ENCODE results near the gene LRP5. TPM values are rescaled to one million over a fixed set of nuclear protein-coding genes. Genes with fewer than 3 reads are reported as not detected.
A peak's percentile ranks its signal among the peaks of the same experiment; 100 is the strongest.

LRP5 gene
- polyA plus RNA-seq, 1 donor (not counting 4 experiments of a cell fraction or from before 2014, with no cell fraction given), result 6.6 TPM

DNA sequence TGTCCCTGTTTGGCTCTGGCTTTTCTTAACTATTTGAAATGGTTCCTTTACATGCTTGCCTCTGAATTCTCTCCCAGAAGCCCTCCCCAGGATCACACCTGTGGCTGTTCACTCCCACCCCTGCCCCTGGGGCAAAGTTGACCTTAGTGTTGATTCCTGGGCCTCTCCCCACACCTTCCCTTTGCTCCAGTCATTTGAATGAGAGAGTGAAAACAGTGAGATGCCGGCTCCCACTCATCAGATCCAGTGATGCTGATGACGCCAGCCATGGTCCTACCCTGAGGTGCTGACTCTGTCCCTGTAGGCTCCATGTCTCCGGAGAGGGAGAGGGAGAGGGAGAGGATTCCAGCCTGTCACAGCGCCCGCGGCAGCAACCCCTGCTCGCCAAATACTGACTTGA is 40.7 kb downstream of the LRP5 start:
- TF ChIP-seq EZH2 (IDR thresholded peaks at IDR 0.05; ENCODE audit: low read length), result no peak
- TF ChIP-seq, protein P1, sequence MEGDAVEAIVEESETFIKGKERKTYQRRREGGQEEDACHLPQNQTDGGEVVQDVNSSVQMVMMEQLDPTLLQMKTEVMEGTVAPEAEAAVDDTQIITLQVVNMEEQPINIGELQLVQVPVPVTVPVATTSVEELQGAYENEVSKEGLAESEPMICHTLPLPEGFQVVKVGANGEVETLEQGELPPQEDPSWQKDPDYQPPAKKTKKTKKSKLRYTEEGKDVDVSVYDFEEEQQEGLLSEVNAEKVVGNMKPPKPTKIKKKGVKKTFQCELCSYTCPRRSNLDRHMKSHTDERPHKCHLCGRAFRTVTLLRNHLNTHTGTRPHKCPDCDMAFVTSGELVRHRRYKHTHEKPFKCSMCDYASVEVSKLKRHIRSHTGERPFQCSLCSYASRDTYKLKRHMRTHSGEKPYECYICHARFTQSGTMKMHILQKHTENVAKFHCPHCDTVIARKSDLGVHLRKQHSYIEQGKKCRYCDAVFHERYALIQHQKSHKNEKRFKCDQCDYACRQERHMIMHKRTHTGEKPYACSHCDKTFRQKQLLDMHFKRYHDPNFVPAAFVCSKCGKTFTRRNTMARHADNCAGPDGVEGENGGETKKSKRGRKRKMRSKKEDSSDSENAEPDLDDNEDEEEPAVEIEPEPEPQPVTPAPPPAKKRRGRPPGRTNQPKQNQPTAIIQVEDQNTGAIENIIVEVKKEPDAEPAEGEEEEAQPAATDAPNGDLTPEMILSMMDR (optimal IDR thresholded peaks at IDR 0.05 in 1 of 3, IDR thresholded peaks at IDR 0.05 in 1 of 3, conservative IDR thresholded peaks at IDR 0.05 in 1 of 3; ENCODE audit: extremely low read depth in 1 of 3, insufficient read depth in 2 of 3, low read length in 3 of 3), result no peak
- H3K27ac ChIP-seq (ENCODE audit: control insufficient read depth, insufficient read depth, low read length), result no peak overlapping the region
- H3K4me3 ChIP-seq (ENCODE audit: control insufficient read depth in 2 of 3, extremely low read depth in 1 of 3, insufficient read depth in 2 of 3, low read depth in 1 of 3, low read length in 3 of 3), result no peak overlapping the region
- no peaks in the 10 kb centered on the region for H4K20me1 ChIP-seq (ENCODE audit: control insufficient read depth, extremely low read depth, insufficient read depth, low read length)
- dilution Hi-C loops (cut with MboI; ENCODE audit: extremely low pct_ligation_motif_present, low sequenced_read_pairs), result no loop called here
- H3K4me1 ChIP-seq (ENCODE audit: control insufficient read depth, extremely low read depth, insufficient read depth, low read length), result peaks cover 18% of the 10 kb centered on the region
- no peak overlapping the region for H3K9ac ChIP-seq (ENCODE audit: control insufficient read depth, extremely low read depth, insufficient read depth, low read length)
- peaks cover 0 to 4% of the 10 kb centered on the region in 2 experiments for H3K36me3 ChIP-seq (ENCODE audit: control insufficient read depth in 2 of 2, extremely low read depth in 1 of 2, insufficient read depth in 2 of 2, low read length in 2 of 2)
- H3K4me2 ChIP-seq (ENCODE audit: control insufficient read depth, extremely low read depth, insufficient read depth, low read depth, low read length), result no peak overlapping the region
- no peak overlapping the region for H2AFZ ChIP-seq (ENCODE audit: control insufficient read depth, low read length)
- H3K9me3 ChIP-seq (ENCODE audit: control insufficient read depth, low read depth, low read length), result no peaks in the 10 kb centered on the region
- no peaks in the 10 kb centered on the region for H3K27me3 ChIP-seq (ENCODE audit: control insufficient read depth, extremely low read depth, insufficient read depth, low read length)
- peaks cover 2% of the 10 kb centered on the region for H3K9me1 ChIP-seq (ENCODE audit: control insufficient read depth, extremely low read depth, insufficient read depth, low read length)
- H3K79me2 ChIP-seq (ENCODE audit: control insufficient read depth, insufficient read depth, low read length), result peaks cover 8% of the 10 kb centered on the region
- FAIRE-seq (no peak), DNase-seq (ENCODE audit: low read depth, low spot score) (no peak)

DNA sequence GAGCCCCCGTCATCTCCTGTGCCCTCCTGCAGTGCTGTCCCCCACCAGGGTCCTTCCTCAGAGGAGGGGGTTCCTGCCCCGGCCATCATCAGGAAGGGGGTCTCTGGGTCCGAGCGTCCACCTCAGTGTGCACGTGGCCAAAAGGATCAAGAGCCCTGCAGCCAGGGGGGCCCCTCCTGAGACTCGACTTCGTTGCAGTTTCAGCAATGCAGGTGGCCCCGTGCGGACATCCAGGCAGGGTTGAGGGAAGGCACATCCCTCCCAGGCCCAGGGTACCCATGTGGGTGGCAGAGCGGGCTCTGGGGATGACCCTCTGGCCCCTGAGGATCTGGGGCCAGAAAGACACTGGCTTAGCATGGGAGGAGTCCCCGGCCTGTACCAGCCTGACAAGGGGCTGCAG is 41.3 kb downstream of the LRP5 start:
- dilution Hi-C loops (cut with MboI; ENCODE audit: extremely low pct_ligation_motif_present, low sequenced_read_pairs), result no loop called here
- no peak for FAIRE-seq
- H2AFZ ChIP-seq (ENCODE audit: control insufficient read depth, low read length), result no peak overlapping the region

More for the DNA sequence above, 41.3 kb downstream of the LRP5 start:
- no peak for DNase-seq (ENCODE audit: low read depth, low spot score)
- Histone ChIP-seq H3K4me1 (ENCODE audit: control insufficient read depth, extremely low read depth, insufficient read depth, low read length) (peaks cover 18% of the 10 kb centered on the region), H3K4me3 (ENCODE audit: control insufficient read depth in 2 of 3, extremely low read depth in 1 of 3, insufficient read depth in 2 of 3, low read depth in 1 of 3, low read length in 3 of 3) (no peak overlapping the region), H3K9me3 (ENCODE audit: control insufficient read depth, low read depth, low read length) (no peaks in the 10 kb centered on the region), H3K79me2 (ENCODE audit: control insufficient read depth, insufficient read depth, low read length) (peaks cover 8% of the 10 kb centered on the region), H3K9ac (ENCODE audit: control insufficient read depth, extremely low read depth, insufficient read depth, low read length) (no peak overlapping the region), H3K27ac (ENCODE audit: control insufficient read depth, insufficient read depth, low read length) (peak overlapping the region; percentile 50), H3K4me2 (ENCODE audit: control insufficient read depth, extremely low read depth, insufficient read depth, low read depth, low read length) (peak overlapping the region; percentile 73), H3K27me3 (ENCODE audit: control insufficient read depth, extremely low read depth, insufficient read depth, low read length) (no peaks in the 10 kb centered on the region), H3K36me3 (ENCODE audit: control insufficient read depth in 2 of 2, extremely low read depth in 1 of 2, insufficient read depth in 2 of 2, low read length in 2 of 2) (peaks cover 4 to 7% of the 10 kb centered on the region in 2 experiments), H4K20me1 (ENCODE audit: control insufficient read depth, extremely low read depth, insufficient read depth, low read length) (no peaks in the 10 kb centered on the region), H3K9me1 (ENCODE audit: control insufficient read depth, extremely low read depth, insufficient read depth, low read length) (peaks cover 2% of the 10 kb centered on the region)
- TF ChIP-seq, protein P1 (optimal IDR thresholded peaks at IDR 0.05 in 1 of 3, IDR thresholded peaks at IDR 0.05 in 1 of 3, conservative IDR thresholded peaks at IDR 0.05 in 1 of 3; ENCODE audit: extremely low read depth in 1 of 3, insufficient read depth in 2 of 3, low read length in 3 of 3), result no peak
- no peak for TF ChIP-seq EZH2 (IDR thresholded peaks at IDR 0.05; ENCODE audit: low read length)

Data from keratinocyte (primary cell).